T-helper 1 cell (primary cell): ENCODE measurements around the gene ROR2.

Experiments used
- DNase-seq, 5 donors: peaks; one replicate each; pipeline ENCODE4 v3.0.0-alpha.2; 2012 to 2020

ROR2 gene

DNA sequence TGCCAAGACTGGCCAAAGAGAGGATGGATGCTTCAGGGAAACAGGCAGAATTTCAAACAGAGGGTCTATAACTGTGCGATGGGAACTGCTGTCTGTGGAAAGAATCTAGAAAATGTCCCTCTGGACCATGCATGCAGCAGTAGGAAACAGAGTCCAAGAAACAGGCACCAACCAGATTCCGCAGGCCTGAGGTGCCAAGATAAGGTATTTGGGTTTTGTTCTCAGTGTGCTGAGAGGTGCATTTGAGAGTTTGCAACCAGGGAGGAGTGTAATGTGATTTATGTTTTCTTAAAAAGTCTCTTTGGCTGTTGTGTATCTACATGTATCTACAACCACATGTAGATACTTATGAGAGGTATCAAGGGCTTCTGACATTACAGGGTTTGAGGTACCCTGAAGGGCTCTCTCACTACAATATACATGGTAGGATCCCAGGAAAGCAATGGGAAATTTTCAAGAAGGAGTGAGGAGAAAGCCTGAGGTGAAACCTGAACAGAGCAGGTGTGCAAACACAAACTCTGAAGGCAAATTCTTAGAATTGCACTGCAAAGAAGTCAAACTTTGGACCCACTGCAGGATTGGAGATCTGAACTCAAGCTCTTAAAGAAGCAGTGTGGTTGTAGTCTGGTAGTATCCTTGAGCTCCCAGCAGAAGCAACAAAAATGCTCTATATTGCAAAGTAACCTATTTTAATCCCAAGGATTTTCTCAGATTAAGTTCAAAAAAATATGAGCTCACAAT is 343.6 kb downstream of the ROR2 start:
- no peak for DNase-seq

DNA sequence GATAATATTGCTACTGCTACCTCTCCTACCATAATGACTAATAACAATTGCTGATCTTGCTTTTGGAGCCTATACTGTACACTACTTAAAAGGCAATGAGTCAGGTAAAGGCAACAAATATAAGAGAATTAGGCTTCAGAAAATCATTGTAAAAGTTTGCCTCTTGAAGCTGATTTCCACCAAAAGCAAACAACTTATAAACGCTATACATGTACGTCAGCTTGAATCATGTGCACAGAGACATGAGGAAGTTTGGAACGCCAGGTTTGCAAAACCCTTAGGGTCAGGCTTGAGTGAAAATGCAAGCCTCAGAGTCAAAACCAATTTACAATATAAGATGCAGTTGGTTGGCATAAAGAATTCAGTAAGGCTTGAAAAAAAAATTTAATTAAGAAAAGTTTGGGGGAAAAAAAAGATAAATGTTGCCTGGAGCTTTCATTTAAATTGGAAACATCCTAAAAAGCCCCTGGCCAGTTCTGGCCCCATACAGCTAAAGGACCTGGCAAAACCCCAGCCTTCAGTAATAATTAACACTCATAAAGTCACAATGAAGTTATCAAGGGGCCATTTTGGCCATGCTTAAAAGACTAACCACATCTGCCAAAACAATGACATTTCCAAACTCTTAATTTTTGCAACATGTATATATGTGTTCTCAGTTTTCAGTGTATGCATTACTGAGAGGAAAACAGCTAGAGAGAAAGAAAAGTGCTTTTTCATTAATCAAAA is 345.4 kb downstream of the ROR2 start:
- no peak for DNase-seq

DNA sequence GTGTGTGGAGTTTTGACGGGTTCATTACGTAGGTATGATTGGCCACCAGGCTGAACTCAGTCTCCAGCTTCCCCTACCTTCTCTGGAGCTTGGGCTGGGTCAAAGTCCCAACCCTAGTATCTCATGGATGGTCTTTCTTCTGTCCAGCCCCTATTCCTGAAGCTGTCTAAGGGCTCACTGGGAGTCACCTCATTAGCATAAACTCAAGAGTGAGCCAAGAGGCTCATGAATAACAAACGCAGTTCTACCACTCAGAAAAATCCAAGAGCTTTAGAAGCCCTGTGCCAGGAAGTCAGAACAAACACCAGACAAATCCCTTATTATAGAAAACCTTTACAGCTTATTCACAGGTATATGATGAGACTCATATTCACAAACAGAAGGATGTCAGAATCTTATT is 346.1 kb downstream of the ROR2 start:
- DNase-seq = no peak

DNA sequence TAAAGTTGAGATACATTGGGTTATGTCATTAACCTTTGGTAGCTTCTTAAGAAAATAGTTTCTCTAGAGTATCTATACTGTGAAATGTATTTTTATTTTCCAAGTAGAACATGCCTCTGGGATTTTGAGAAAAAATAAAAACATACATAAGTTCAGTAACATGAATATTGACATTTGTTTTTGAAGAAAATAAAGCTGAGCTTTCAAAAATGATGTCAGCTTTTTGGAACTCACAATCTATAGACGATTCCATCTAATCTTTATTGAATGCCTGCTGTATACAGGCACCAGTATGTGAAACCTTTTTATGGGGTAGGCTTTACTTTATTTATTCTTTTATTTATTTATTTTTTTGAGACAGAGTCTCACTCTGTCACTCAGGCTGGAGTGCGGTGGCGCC is 350.5 kb downstream of the ROR2 start:
- DNase-seq = no peak

GRCh38 chr9:91591627-91592026 is 358.4 kb downstream of the ROR2 start:
- no peak for DNase-seq

GRCh38 chr9:91589101-91589553 is 360.9 kb downstream of the ROR2 start:
- DNase-seq = no peak

DNA sequence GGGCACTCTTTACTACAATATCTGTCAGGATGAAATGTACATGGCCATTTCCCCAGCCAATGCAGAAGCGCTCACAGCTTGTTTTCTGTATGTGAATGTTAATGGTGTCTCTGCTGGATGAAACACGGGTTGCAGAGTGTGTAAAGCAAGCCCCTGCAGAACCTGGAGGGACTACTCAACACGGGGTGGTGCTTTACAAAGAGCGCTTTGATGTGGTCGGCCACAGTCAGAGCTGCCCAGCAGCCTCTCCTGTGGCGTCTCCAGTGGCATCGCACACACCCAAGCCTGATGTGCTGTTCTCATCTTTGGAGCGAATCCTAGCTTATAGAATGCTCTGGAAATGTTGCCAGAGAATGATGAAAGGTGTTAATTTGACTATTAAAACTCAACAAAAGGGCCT is 363.7 kb downstream of the ROR2 start:
- DNase-seq = no peak

- DNase-seq = no peak
These were observed 366.1 kb downstream of the ROR2 start for GRCh38 chr9:91583966-91584365.

- DNase-seq = no peak
These were observed 366.7 kb downstream of the ROR2 start for GRCh38 chr9:91583161-91583875.

DNA sequence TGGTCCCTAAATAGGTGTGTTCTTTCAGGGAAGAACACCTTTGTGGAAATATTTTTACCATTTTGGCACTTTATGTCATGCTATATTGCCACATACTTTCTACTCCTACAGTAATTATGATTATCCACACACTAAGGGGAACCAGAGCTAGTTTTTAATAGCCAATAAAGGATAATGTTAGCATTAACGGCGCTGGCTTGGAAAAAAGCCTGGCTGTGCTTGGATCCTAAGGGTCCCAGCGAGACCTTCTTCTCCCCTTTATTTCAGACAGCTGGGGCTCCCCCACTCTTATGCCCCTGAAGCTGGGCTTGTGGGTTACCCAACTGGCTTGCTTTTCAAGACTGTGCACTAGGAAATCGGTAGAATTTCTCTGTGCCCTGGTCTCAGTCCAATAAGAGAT is 367.8 kb downstream of the ROR2 start:
- DNase-seq = no peak

GRCh38 chr9:91580136-91580535 is 369.9 kb downstream of the ROR2 start:
- DNase-seq = no peak

DNA sequence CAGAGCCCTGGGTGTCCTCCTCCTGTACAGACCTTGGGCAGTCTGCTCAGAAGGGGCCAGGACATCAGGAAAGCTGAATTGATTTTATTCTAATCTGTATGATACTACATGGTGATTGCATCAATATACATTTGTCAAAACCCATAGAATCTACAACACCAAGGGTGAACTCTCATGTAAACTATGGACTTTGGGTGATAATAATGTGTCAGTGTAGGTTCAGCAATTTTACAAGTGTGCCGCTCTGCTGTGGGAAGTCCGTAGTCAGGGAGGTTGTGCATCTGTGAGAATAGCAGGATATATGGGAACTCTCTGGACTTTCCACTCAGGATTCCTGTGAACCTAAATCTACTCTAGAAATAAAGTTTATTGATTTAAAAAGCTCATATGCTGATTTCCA is 371.1 kb downstream of the ROR2 start:
- DNase-seq = no peak

- DNase-seq = no peak
These were observed 372.4 kb downstream of the ROR2 start for GRCh38 chr9:91577633-91578061.

DNA sequence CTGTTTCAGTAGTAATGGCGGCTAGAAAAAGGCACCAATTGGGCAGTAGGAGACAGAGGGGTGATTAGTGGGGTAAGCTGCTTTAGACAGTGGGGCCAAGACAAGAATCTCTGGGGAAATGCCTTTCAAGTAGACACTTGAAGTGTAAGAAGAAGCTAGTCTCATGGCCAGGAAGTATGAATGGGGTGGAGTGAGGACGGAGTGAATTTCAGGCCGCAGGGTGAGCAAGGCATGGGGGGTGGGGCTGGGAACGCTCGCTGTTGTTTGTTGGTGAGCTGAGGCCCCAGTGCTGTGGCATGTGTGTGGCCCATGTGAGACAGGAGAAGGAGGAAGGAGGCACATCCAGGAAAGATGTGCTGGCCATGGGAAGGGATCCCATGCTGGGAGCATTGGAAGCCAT is 377.2 kb downstream of the ROR2 start:
- DNase-seq = no peak

GRCh38 chr9:91572044-91572443 is 378.0 kb downstream of the ROR2 start:
- DNase-seq = no peak

DNA sequence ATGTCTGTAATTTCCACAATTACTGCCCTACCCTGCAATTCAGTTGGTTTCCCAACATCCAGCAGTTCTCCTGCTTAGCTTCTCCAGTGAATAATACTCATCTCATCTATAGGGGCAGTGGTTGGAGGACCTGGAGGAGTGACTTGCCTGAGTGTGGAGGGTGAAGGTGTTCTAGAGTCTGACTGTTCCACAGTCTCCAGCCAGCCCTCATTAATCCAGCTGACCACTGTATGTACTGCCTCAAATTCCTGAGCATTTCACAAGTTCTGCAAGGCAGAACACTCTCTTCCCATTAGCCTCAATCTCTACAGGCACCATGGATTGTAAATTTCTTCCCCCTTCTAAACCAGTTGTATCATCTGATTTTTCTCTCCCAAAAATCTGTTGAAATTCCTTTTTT is 379.0 kb downstream of the ROR2 start:
- DNase-seq = no peak

- DNase-seq = no peak
These were observed 382.3 kb downstream of the ROR2 start for GRCh38 chr9:91567642-91568274.

- DNase-seq = no peak
These were observed 385.9 kb downstream of the ROR2 start for GRCh38 chr9:91564081-91564670.

- DNase-seq = no peak
These were observed 387.6 kb downstream of the ROR2 start for GRCh38 chr9:91562416-91562815.

GRCh38 chr9:91560301-91560700 is 389.7 kb downstream of the ROR2 start:
- DNase-seq = no peak

DNA sequence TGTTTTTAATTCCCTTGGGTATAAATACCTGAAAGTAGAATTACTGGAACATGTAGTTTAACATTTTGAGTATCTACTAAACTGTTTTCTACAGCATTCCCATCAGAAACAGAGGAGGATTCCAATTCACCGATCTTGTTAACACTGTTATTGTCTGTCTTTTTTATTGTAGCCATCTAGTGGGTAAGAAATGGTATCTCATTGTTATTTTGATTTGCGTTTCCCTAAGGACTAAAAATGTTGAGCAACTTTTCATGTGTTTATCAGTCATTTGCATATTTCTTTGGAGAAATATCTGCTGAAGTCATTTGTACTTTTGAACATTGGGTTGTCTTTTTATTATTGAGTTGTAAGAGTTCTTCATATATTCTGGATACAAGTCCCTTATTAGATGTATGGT is 391.1 kb downstream of the ROR2 start:
- no peak for DNase-seq

- no peak for DNase-seq
These were observed 391.6 kb downstream of the ROR2 start for GRCh38 chr9:91558395-91558794.

GRCh38 chr9:91557327-91557726 is 392.7 kb downstream of the ROR2 start:
- no peak for DNase-seq
